Activated CD4-positive, alpha-beta memory T cell treated with anti-CD3 and anti-CD28 coated beads for 36 hours (primary cell): ENCODE measurements around the gene SCGB3A2. TPM values are rescaled to one million over a fixed set of nuclear protein-coding genes. Genes with fewer than 3 reads are reported as not detected.

Source experiments
- CTCF ChIA-PET: fragments of 350-600 bp; sonication (Branson Sonifier 250); formaldehyde crosslinking; loops from one replicate; lab custom pipeline; 2021; ENCODE audit warnings: antibody characterized with exemption, inconsistent platforms; lab: Charles Lee
- POLR2A ChIA-PET: fragments of 350-600 bp; sonication (Branson Sonifier 250); formaldehyde crosslinking; loops from one replicate; lab custom pipeline; 2021; ENCODE audit warnings: antibody characterized with exemption; lab: Charles Lee
- DNase-seq: peaks from one replicate; pipeline ENCODE4 v3.0.0-alpha.2; 2020
- H3K27ac Mint-ChIP-seq: one replicate; pipeline ENCODE4 v1.8.0; 2021; ENCODE audit warnings: mixed read lengths
- H3K27me3 Mint-ChIP-seq: one replicate; pipeline ENCODE4 v1.8.0; 2021; ENCODE audit warnings: mixed read lengths
- H3K36me3 Mint-ChIP-seq: one replicate; pipeline ENCODE4 v1.8.0; 2021; ENCODE audit warnings: mixed read lengths
- H3K4me1 Mint-ChIP-seq: one replicate; pipeline ENCODE4 v1.8.0; 2021; ENCODE audit warnings: low read depth, mixed read lengths
- H3K4me3 Mint-ChIP-seq: one replicate; pipeline ENCODE4 v1.8.0; 2021; ENCODE audit warnings: mild to moderate bottlenecking, mixed read lengths
- H3K9me3 Mint-ChIP-seq: one replicate; pipeline ENCODE4 v1.8.0; 2021; ENCODE audit warnings: mixed read lengths
- intact Hi-C: fragments of 100-400 bp; cut with micrococcal nuclease; formaldehyde crosslinking; loops from one replicate; pipeline ENCODE4 v1.15.1; 2023
- total RNA-seq, 2 experiments: library from RNA; stranded (reverse); gene quantifications; one replicate each; pipeline ENCODE4 v1.2.3, GENCODE V29; 2021

The SCGB3A2 gene
- not detected for total RNA-seq

DNA sequence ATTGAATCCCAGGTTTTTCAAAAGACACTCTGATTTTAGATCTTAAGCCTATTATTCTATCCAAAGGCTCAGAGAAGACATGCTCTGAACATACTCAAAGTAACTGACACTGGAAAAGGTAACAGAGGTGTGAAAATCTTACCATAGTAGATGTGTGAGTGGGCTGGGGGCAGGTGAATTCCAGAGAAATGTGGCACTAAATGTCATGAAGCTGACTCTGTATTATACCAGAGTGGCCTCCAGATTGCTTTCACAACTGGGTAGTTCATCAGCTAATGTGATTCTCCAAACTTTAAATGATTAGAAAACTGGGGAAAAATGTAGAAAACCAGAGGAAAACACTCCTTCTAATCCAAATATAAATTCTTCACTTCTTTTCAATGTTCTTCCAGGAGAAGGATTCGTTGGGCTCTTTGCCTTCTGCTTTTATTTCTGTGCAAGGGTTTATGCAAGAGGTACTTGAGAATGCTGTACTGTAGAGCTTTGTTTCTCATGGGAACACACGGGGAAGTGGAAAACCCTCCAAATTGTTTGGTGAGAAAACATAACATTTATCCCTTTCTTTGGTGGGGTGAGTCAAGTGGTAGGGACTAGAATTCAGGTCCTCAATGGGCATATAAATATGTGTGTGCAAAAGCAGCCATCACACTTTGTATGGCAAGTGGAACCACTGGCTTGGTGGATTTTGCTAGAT lies at the start of gene SCGB3A2:
TSS of gene SCGB3A2 (plus strand) at position 646 of the 694 bp plus-strand sequence. CDS start 93 bp downstream, outside the sequence.
- Mint-ChIP-seq H3K4me1 (no peaks in the 10 kb centered on the region), H3K4me3 (no peak within 1 kb of the TSS), H3K36me3 (no peaks in the 10 kb centered on the region), H3K27me3 (no peaks in the 10 kb centered on the region), H3K27ac (no peak within 1 kb of the TSS), H3K9me3 (no peaks in the 10 kb centered on the region)
- ChIA-PET CTCF (interaction anchor here (1.1 kb wide), 1 partner anchor 12 kb away, joined by 3 read pairs; no protein-coding TSS in a partner anchor), POLR2A (no interaction called here)
- DNase-seq: no peak
- intact Hi-C loops: no loop called here

- Mint-ChIP-seq H3K36me3 (no peaks in the 10 kb centered on the region), H3K4me1 (no peaks in the 10 kb centered on the region), H3K27me3 (peaks cover 6% of the 10 kb centered on the region), H3K27ac (no peak overlapping the region), H3K9me3 (no peaks in the 10 kb centered on the region), H3K4me3 (no peak overlapping the region)
- no peak for DNase-seq
- ChIA-PET POLR2A (no interaction called here), CTCF (no interaction called here)
- intact Hi-C loops: no loop called here
Observed at GRCh38 chr5:147830035-147830434, 48.5 kb upstream of the SCGB3A2 start.

DNA sequence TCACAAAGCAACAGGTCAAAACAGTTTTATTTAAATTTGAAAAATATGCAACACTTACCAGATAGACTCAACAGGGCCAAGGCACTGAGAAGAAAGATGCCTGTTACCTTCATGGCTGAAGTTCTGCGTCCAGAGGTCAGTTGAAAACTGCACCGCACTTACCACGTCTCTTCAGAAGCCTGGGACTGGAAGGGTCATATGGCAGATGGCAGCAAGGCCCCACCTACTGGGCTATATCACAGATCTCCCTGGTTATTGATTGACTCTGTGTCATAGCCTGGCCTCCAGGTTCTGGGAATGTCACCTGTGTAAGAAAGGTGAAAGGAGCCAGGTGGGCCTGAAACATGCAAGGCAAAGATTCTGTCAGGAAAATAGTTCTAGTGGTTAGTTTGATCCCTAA lies 47.0 kb upstream of the SCGB3A2 start, which contains the start of gene SPINK1:
TSS of gene SPINK1 (minus strand) at position 207 of the 400 bp plus-strand sequence. CDS start at position 113, 94 bp downstream.
- no peak for DNase-seq
- Mint-ChIP-seq H3K9me3 (no peaks in the 10 kb centered on the region), H3K27ac (no peak within 1 kb of the TSS), H3K27me3 (peaks cover 6% of the 10 kb centered on the region), H3K36me3 (no peaks in the 10 kb centered on the region), H3K4me3 (no peak within 1 kb of the TSS), H3K4me1 (no peaks in the 10 kb centered on the region)
- CTCF ChIA-PET: interaction anchor here (1.4 kb wide), 1 partner anchor 203 kb away, joined by 3 read pairs; no protein-coding TSS in a partner anchor
- intact Hi-C loops: no loop called here
- POLR2A ChIA-PET: no interaction called here

DNA sequence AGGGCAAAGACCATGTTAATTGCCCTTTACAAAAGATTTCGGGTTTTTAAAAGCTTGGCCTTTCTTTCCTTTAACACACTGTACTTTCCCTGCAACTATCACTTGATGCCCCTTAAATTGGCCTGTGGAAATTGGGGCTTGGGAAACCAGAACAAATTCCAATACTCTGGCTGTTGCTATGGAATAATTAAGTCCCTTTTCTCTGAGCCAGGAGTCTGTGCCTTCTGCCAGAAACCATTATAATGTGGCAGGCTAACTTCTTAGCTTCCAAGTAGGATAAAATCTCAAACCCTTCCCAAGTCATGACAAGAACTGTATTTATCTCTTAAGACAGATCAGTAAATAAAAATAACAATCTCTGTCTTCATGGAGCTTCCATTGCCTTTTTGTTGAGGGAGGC lies 46.0 kb upstream of the SCGB3A2 start:
- DNase-seq: no peak
- intact Hi-C loops: no loop called here
- Mint-ChIP-seq H3K4me1 (no peaks in the 10 kb centered on the region), H3K27me3 (peaks cover 4% of the 10 kb centered on the region), H3K36me3 (no peaks in the 10 kb centered on the region), H3K9me3 (no peaks in the 10 kb centered on the region), H3K4me3 (no peak overlapping the region), H3K27ac (no peak overlapping the region)
- CTCF ChIA-PET: interaction anchor here (1.4 kb wide), 1 partner anchor 204 kb away, joined by 3 read pairs; no protein-coding TSS in a partner anchor
- POLR2A ChIA-PET: no interaction called here

- Mint-ChIP-seq H3K4me1 (no peaks in the 10 kb centered on the region), H3K27ac (no peak overlapping the region), H3K9me3 (no peaks in the 10 kb centered on the region), H3K4me3 (no peak overlapping the region), H3K36me3 (no peaks in the 10 kb centered on the region), H3K27me3 (no peaks in the 10 kb centered on the region)
- ChIA-PET CTCF (no interaction called here), POLR2A (no interaction called here)
- intact Hi-C loops: no loop called here
- no peak for DNase-seq
Observed at GRCh38 chr5:147835386-147835798, 43.1 kb upstream of the SCGB3A2 start.

DNA sequence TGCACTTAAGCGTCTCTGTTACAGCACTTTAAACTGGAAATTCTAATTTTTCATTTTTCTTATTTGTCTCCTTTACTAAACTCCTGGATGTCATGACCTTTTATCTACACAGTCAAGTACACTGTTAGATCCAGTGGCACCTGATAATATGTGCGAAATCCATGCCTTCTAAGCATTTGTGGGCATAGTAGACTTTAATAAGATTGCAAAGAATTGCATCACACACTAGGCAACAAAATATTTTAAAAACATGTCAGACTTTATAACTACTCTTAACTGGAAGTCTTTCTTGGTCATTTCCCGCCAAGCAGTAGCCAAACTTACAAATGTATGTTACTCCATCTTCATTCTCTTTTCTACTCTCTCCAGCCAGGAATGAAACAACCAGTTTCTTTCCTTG lies 42.1 kb upstream of the SCGB3A2 start:
- H3K4me1 Mint-ChIP-seq: no peaks in the 10 kb centered on the region
- intact Hi-C loops: no loop called here
- H3K4me3 Mint-ChIP-seq: no peak overlapping the region
- H3K27me3 Mint-ChIP-seq: no peaks in the 10 kb centered on the region
- no peaks in the 10 kb centered on the region for H3K9me3 Mint-ChIP-seq
- POLR2A ChIA-PET: no interaction called here
- DNase-seq: no peak
- no peaks in the 10 kb centered on the region for H3K36me3 Mint-ChIP-seq
- CTCF ChIA-PET: no interaction called here
- no peak overlapping the region for H3K27ac Mint-ChIP-seq

DNA sequence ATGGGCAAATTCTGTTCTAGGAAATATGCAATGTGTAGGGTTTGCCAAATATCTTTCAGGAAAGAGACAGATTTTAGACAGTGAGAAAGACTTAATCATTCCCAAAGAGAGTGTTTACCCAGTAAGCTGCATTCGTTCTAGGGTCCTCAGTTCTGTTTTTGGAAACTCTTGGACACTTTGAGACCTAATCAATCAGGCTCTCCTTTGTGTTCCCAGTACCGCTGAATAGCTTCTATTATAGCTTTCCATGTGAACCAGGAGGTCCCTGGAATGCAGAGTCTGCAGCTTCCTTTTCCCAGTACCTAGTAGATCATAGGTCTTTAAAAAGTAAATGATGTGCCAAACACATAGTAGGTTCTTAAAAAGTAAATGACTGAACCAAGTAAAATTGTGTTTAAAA lies 35.6 kb upstream of the SCGB3A2 start:
- POLR2A ChIA-PET: no interaction called here
- H3K4me3 Mint-ChIP-seq: no peak overlapping the region

GRCh38 chr5:147844846-147845245 lies 33.7 kb upstream of the SCGB3A2 start:
- Mint-ChIP-seq H3K9me3 (no peaks in the 10 kb centered on the region), H3K36me3 (no peaks in the 10 kb centered on the region), H3K27me3 (peaks cover 2% of the 10 kb centered on the region), H3K4me1 (no peaks in the 10 kb centered on the region), H3K4me3 (no peak overlapping the region), H3K27ac (no peak overlapping the region)
- POLR2A ChIA-PET: no interaction called here
- CTCF ChIA-PET: no interaction called here
- intact Hi-C loops: no loop called here
- DNase-seq: no peak

More for the DNA sequence above, 35.6 kb upstream of the SCGB3A2 start:
- no peaks in the 10 kb centered on the region for H3K36me3 Mint-ChIP-seq
- CTCF ChIA-PET: no interaction called here
- H3K9me3 Mint-ChIP-seq: no peaks in the 10 kb centered on the region
- no peak for DNase-seq
- no peaks in the 10 kb centered on the region for H3K4me1 Mint-ChIP-seq
- peaks cover 2% of the 10 kb centered on the region for H3K27me3 Mint-ChIP-seq
- no peak overlapping the region for H3K27ac Mint-ChIP-seq
- intact Hi-C loops: no loop called here

- no peak overlapping the region for H3K4me3 Mint-ChIP-seq
- DNase-seq: no peak
- ChIA-PET CTCF (no interaction called here), POLR2A (no interaction called here)
- H3K36me3 Mint-ChIP-seq: no peaks in the 10 kb centered on the region
- H3K4me1 Mint-ChIP-seq: no peaks in the 10 kb centered on the region
- H3K9me3 Mint-ChIP-seq: no peaks in the 10 kb centered on the region
- intact Hi-C loops: no loop called here
- H3K27me3 Mint-ChIP-seq: peaks cover 2% of the 10 kb centered on the region
- H3K27ac Mint-ChIP-seq: no peak overlapping the region
Observed at GRCh38 chr5:147845618-147846017, 32.9 kb upstream of the SCGB3A2 start.

- intact Hi-C loops: no loop called here
- H3K27ac Mint-ChIP-seq: no peak overlapping the region
- DNase-seq: no peak
- H3K36me3 Mint-ChIP-seq: no peaks in the 10 kb centered on the region
- H3K4me1 Mint-ChIP-seq: no peaks in the 10 kb centered on the region
- ChIA-PET CTCF (no interaction called here), POLR2A (no interaction called here)
- H3K4me3 Mint-ChIP-seq: no peak overlapping the region
- no peaks in the 10 kb centered on the region for H3K9me3 Mint-ChIP-seq
- H3K27me3 Mint-ChIP-seq: peaks cover 2% of the 10 kb centered on the region
Observed at GRCh38 chr5:147849226-147849625, 29.3 kb upstream of the SCGB3A2 start.

DNA sequence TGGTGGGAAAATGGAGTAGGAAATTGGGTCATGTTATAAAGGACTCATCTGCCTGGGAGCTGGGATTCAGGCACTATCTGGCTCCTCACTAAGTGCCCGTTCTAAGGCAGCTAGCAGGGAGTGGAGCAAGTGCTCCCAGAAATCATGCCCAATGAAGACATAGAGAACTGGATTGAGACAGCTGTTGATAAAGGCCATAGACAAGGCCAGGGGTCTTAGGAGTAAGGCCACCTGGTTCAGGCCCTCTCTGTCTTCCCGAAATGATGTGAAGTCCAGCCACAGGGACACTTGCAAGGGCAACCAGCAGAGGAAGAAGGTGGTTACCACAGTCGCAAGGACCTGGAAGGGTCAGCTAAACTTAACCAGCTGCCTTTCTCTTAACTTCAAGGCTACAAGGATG lies 26.9 kb upstream of the SCGB3A2 start:
- ChIA-PET POLR2A (interaction anchor here (0.5 kb wide), 1 partner anchor 1274 kb away, joined by 3 read pairs; no protein-coding TSS in a partner anchor), CTCF (no interaction called here)
- H3K4me3 Mint-ChIP-seq: no peak overlapping the region
- no peaks in the 10 kb centered on the region for H3K9me3 Mint-ChIP-seq
- H3K27ac Mint-ChIP-seq: no peak overlapping the region
- DNase-seq: no peak
- no peaks in the 10 kb centered on the region for H3K4me1 Mint-ChIP-seq
- no peaks in the 10 kb centered on the region for H3K36me3 Mint-ChIP-seq
- peaks cover 2% of the 10 kb centered on the region for H3K27me3 Mint-ChIP-seq
- intact Hi-C loops: no loop called here

- CTCF ChIA-PET: no interaction called here
- POLR2A ChIA-PET: no interaction called here
- no peaks in the 10 kb centered on the region for H3K9me3 Mint-ChIP-seq
- DNase-seq: no peak
- H3K4me1 Mint-ChIP-seq: no peaks in the 10 kb centered on the region
- H3K36me3 Mint-ChIP-seq: no peaks in the 10 kb centered on the region
- H3K27ac Mint-ChIP-seq: no peak overlapping the region
- peaks cover 2% of the 10 kb centered on the region for H3K27me3 Mint-ChIP-seq
- intact Hi-C loops: no loop called here
- H3K4me3 Mint-ChIP-seq: no peak overlapping the region
Observed at GRCh38 chr5:147852365-147852764, 26.1 kb upstream of the SCGB3A2 start.
